NCI-H526 (cell line): ENCODE measurements around the gene PCDH9.
"Not testable (repeated sequence)": the region's sequence is repeated elsewhere in the genome, so short reads cannot be mapped to it uniquely, and the experiment has no call there.

Source experiments
- DNase-seq, 2 experiments: peaks; one replicate each; lab custom pipeline; 2025; lab: John Stamatoyannopoulos, UW

The PCDH9 gene

DNA sequence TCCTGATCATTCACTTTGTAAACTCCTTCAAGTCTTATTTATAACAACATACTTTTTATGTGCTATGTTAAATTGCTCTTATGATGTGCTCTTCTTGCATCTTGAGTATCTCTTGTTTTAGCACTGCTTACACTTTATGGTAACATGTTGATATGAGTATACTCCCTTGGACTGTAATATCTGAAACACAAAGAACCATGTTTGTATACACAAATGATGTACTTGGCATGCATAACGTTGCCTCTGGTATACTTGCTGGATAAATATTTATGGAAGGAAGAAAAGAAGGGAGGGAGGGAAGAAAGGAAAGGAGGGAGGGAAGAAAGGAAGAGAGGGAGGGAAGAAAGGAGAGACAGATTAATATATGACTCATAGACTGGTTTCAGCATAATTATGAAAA lies 333.2 kb downstream of the PCDH9 start:
- DNase-seq = no peak

- no peak for DNase-seq
These were observed 334.4 kb downstream of the PCDH9 start for GRCh38 chr13:66895780-66896179.

GRCh38 chr13:66895320-66895719 lies 334.8 kb downstream of the PCDH9 start:
- DNase-seq = no peak

- no peak for DNase-seq
These were observed 341.4 kb downstream of the PCDH9 start for GRCh38 chr13:66888698-66889097.

DNA sequence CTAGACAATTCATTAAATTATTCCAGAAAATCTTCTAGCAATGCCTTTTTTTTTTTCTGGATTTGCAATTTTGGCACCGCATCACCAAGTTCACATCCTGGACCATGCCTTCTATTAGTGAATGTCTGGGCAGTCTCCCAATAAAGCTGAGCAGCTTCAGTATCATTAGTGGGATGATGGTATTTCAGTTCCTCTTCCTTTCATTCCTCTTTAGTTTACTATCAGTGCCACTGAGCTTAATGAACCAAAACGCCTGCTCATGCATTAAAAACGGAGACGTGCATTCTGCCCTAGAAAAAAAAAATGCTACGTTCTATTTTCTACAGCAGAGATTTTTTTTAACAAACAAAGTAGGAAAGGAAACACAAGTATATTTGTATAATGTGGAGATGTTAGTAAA lies 343.0 kb downstream of the PCDH9 start:
- no peak for DNase-seq

- DNase-seq = no peak
These were observed 343.9 kb downstream of the PCDH9 start for GRCh38 chr13:66886264-66886663.

GRCh38 chr13:66881170-66881569 lies 349.0 kb downstream of the PCDH9 start:
- DNase-seq = not testable (repeated sequence)

- no peak for DNase-seq
These were observed 350.1 kb downstream of the PCDH9 start for GRCh38 chr13:66879988-66880387.

GRCh38 chr13:66875264-66875663 lies 354.9 kb downstream of the PCDH9 start:
- no peak for DNase-seq

DNA sequence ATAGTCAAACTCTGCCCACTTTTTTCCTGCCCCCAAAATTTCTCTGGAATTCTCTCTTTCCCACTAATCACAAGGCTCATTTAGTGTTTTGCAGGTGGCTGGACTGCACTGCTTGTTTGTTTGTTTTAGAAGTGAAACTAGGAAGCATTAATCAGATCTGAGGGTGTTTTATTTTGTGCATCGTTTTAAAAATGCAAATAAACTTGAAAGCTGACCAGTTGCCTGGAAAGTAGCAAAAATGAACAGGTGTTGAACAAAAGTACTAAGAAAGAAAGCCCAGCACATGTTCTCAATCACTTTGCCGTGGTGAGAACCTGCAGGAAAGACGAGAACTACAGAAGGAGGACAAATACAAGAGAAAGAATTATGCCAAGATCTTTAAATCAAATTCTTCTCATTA lies 365.5 kb downstream of the PCDH9 start:
- peak in 1 of 2 experiments; percentile 16 for DNase-seq

GRCh38 chr13:66860878-66861417 lies 369.2 kb downstream of the PCDH9 start:
- DNase-seq = no peak

- DNase-seq = no peak
These were observed 369.9 kb downstream of the PCDH9 start for GRCh38 chr13:66859934-66860877.

GRCh38 chr13:66859078-66859477 lies 371.1 kb downstream of the PCDH9 start:
- no peak for DNase-seq

- no peak for DNase-seq
These were observed 372.0 kb downstream of the PCDH9 start for GRCh38 chr13:66858163-66858562.

DNA sequence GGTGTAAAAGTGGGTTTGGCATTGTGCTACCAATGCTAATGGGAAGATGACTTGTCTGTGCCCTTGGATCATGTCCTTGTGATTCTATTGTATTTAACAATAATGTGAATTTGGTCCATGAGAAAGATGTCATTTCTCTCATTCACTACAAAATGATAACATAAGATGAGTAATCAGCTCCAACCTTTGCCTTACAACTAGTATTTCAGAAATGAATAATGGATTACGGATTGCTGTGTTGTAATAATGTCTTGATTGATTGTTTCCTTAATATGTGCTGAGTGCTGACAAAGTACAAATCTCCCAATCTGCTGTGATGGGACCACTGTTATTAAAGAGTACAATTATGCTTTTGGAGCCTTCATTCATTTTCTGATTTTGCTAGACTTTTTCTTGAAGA lies 375.0 kb downstream of the PCDH9 start:
- DNase-seq = no peak

DNA sequence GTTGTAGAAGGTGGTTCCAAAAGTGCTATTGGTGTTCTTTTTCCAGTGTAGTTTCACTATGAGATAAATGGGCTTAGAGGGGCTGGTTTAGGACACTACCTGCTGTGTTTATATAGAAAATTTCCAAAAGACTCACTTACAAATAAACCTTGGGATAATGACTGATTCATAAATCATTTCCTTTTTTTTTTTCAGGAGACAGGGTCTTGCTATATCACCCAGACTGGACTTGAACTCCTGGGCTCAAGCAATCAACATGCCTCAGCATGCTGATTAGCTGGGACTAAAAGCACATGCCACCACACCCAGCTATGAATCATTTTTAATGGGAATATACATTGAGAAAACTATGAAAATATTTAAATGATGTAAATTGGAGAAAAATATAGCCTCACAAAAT lies 376.6 kb downstream of the PCDH9 start:
- DNase-seq = no peak

GRCh38 chr13:66849706-66850105 lies 380.4 kb downstream of the PCDH9 start:
- DNase-seq = no peak

DNA sequence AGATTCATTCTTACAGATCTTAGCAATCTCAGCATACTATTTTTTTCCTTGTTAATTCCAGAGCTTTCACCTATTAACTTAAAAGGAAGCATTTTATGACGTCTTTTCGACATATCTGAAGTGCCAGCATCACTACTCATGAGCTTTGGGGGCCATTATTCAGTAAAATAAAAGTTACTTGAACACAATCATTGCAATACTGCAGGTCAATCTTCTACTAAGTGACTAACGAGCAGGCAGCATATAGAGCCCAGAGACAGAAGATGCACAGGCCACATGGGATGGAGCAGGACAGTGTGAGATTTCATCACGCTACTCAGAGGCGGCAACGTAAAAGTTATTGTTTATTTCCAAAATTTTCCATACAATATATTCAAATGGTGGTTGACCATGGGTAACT lies 382.6 kb downstream of the PCDH9 start:
- DNase-seq = no peak

DNA sequence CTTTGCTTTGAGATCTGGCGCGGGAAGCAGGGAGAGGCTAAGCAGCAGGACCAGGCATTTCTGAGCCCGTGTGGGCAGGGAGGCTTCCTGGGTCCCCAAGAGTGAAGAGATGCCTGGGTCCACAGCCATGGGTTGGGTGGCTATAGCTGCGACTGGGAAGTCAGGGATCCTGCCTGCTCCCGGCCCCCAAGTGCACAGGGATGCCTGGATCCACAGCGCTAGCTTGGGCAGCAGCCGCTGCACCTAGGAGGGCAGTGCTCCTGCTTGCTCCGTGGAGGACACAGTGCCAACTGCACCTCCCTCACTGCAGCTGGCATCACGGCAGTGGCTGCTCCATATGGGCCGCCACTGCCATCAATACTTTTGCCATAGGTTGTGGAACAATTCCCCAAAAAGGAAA lies 384.7 kb downstream of the PCDH9 start:
- DNase-seq = no peak

DNA sequence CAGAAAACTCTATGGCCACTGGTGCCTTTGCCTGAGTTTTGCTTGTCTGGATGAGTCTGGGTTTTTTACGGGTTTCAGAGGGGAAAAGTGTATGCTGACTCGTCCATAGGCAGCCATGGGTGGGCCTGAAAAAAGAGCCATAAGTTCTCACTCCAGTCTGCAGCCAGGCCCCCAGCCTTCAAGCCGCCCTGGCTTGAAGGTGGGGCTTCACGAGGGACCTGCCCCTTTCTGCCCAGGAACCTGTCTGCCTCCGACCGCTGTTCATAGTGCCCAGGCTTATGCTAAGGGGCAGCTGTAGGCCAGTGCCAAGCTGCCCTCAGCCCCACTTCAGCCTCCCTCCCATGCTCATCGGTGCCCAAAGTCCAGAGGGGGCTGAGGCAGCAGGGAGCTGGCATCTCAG lies 385.2 kb downstream of the PCDH9 start:
- DNase-seq = no peak

DNA sequence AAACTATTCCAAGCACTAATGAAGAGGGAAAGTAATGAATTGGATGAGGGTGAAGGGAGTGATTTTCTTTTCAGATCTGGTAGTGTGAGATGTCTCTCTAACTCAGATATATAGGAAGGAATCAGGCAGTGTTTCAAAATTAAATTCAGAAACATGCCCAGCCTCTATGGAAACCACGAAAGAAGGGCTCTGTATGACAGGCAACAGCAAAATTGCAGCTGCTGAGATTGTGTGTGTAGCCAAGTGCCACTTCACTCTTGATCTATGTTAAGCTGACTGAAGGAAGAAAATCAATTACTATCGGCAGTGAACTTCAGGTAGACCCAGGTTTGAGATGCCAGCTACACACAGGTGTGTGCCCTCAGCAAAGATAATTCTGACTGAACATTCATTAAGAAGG lies 387.4 kb downstream of the PCDH9 start:
- no peak for DNase-seq

DNA sequence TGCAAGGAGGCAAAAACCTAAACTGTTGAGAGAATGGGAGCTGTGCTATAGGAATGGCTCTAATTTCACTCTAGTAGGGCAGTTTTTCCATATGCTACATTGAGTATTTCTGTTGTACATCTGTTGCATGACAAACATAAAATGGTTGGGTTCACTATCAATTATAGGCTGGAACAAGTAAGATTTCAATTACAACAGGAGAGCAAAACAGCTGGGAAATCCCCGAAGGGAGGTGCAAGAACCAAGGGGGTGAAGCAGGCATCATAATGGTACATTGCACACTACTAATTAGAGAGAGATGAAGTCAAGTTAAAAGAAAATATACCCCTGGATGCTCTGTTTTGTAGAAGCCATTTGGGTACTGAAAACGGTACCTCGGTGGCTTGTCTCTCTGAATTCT lies 389.5 kb downstream of the PCDH9 start:
- DNase-seq = no peak

DNA sequence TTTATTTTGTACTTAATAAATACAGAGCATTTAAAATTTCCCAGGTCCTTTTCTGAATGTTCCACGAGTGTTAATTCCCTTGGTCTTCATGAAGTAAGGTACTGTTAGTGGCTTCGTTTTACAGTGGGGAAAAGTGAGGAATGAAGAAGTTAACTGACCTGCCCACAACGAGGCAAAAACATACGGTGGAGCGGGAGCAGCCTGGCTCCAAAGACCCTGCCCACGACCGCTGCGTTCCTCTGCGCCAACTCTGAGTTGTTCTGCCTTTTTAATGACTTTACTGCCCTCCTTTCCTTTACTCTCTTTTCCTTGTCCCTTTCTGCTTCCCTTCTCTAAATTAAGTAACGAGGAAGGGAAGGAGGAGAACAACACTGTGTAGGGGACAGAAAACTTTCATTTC lies 392.9 kb downstream of the PCDH9 start:
- DNase-seq = no peak
